ENCODE results near the gene ASAP3. TPM values are rescaled to one million over a fixed set of nuclear protein-coding genes. Genes with fewer than 3 reads are reported as not detected.

ASAP3 gene
- total and polyA plus RNA-seq, 9 donors: 37.3 to 147 (median 91.0) TPM

Other genes starting within 250 kb of the ASAP3 start
- gene HNRNPR, start 139.9 kb downstream of the ASAP3 start, total RNA-seq: 100 to 1,000 TPM in 5 of 7 donors, 10 to 100 TPM in 2; 55.9 to 173 (median 153) TPM
- 100 to 1,000 TPM in 1 of 2 donors, 10 to 100 TPM in 1; 70.6 to 107 TPM for gene HNRNPR, start 139.9 kb downstream of the ASAP3 start, polyA plus RNA-seq
- 10 to 100 TPM; 16.5 to 42.6 (median 23.5) TPM for gene ZNF436, start 114.3 kb downstream of the ASAP3 start, total RNA-seq
- 10 to 100 TPM; 17.2 to 43.1 TPM for gene ZNF436, start 114.3 kb downstream of the ASAP3 start, polyA plus RNA-seq
- gene TCEA3, start 59.4 kb downstream of the ASAP3 start, total RNA-seq: 100 to 1,000 TPM in 3 of 7 donors, 10 to 100 TPM in 4; 42.0 to 153 (median 79.7) TPM
- gene TCEA3, start 59.4 kb downstream of the ASAP3 start, polyA plus RNA-seq: 10 to 100 TPM; 72.5 to 73.8 TPM
- 1 to 10 TPM in 1 of 7 donors, under 1 TPM in 4, not detected in 2; under 0.01 to 1.1 (median 0.23) TPM for gene E2F2, start 47.1 kb upstream of the ASAP3 start, total RNA-seq
- gene E2F2, start 47.1 kb upstream of the ASAP3 start, polyA plus RNA-seq: under 1 TPM; 0.08 to 0.13 TPM
- 100 to 1,000 TPM in 4 of 7 donors, 10 to 100 TPM in 3; 44.1 to 274 (median 143) TPM for gene ID3, start 75.3 kb upstream of the ASAP3 start, total RNA-seq
- 100 to 1,000 TPM in 1 of 2 donors, 10 to 100 TPM in 1; 37.9 to 257 TPM for gene ID3, start 75.3 kb upstream of the ASAP3 start, polyA plus RNA-seq
- 1,000 to 10,000 TPM; 1,656 to 2,751 (median 1,969) TPM for gene RPL11, start 207.6 kb upstream of the ASAP3 start, total RNA-seq
- 1,000 to 10,000 TPM; 4,158 to 5,066 TPM for gene RPL11, start 207.6 kb upstream of the ASAP3 start, polyA plus RNA-seq